GM12801 (cell line): ENCODE results near the gene KISS1.

ENCODE experiments used
- CTCF ChIP-seq: IDR thresholded peaks from one replicate; pipeline ENCODE4 v1.5.1; 2011; ENCODE audit warnings: control low read depth; ENCODE audit not compliant: insufficient read length; ENCODE audit errors: extremely low read depth

KISS1 gene

GRCh38 chr1:204181116-204181515, 15.2 kb downstream of the KISS1 start:
- no peak for TF ChIP-seq CTCF

GRCh38 chr1:204180133-204180532, 16.2 kb downstream of the KISS1 start:
- TF ChIP-seq CTCF: no peak

GRCh38 chr1:204178487-204179281, 17.6 kb downstream of the KISS1 start:
- no peak for TF ChIP-seq CTCF

GRCh38 chr1:204177133-204177532, 19.2 kb downstream of the KISS1 start:
- no peak for TF ChIP-seq CTCF

- no peak for TF ChIP-seq CTCF
Observed at GRCh38 chr1:204176049-204176448, 20.2 kb downstream of the KISS1 start.

GRCh38 chr1:204174958-204175357, 21.3 kb downstream of the KISS1 start:
- TF ChIP-seq CTCF: no peak

GRCh38 chr1:204172404-204173029, 23.8 kb downstream of the KISS1 start:
- no peak for TF ChIP-seq CTCF
